ENCODE measurements around the gene ZNF598.

DNA sequence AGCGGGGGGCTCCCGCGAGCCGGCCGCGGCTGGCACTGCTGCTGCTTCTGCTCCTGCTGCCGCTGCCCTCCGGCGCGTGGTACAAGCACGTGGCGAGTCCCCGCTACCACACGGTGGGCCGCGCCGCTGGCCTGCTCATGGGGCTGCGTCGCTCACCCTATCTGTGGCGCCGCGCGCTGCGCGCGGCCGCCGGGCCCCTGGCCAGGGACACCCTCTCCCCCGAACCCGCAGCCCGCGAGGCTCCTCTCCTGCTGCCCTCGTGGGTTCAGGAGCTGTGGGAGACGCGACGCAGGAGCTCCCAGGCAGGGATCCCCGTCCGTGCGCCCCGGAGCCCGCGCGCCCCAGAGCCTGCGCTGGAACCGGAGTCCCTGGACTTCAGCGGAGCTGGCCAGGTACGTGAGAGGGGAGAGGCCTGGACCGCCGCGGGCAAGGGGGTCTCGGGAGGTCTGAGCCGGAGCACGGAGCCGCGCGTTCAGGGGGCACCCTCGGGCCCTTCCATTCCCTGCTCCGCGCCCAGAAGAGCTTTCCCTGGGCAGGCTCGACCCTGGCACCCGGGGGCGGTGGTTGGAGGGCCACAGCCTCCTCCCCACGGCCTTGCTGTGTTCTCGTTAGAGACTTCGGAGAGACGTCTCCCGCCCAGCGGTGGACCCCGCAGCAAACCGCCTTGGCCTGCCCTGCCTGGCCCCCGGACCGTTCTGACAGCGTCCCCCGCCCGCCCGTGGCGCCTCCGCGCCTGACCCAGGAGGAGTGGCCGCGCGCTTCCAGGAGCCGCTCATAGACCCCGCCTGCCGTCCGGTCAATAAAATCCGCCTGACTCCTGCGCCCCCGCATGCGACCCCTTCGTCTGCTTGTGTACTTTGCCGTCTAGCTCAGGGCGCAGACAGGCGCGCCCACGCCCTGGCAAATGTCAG, 10.6 kb upstream of the ZNF598 start:
- TF ChIP-seq, protein P1, sequence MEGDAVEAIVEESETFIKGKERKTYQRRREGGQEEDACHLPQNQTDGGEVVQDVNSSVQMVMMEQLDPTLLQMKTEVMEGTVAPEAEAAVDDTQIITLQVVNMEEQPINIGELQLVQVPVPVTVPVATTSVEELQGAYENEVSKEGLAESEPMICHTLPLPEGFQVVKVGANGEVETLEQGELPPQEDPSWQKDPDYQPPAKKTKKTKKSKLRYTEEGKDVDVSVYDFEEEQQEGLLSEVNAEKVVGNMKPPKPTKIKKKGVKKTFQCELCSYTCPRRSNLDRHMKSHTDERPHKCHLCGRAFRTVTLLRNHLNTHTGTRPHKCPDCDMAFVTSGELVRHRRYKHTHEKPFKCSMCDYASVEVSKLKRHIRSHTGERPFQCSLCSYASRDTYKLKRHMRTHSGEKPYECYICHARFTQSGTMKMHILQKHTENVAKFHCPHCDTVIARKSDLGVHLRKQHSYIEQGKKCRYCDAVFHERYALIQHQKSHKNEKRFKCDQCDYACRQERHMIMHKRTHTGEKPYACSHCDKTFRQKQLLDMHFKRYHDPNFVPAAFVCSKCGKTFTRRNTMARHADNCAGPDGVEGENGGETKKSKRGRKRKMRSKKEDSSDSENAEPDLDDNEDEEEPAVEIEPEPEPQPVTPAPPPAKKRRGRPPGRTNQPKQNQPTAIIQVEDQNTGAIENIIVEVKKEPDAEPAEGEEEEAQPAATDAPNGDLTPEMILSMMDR (IDR thresholded peaks at IDR 0.05) = no peak
- TF ChIP-seq POLR2AphosphoS5 (IDR thresholded peaks at IDR 0.05) (no peak), POLR2A (IDR thresholded peaks at IDR 0.05) (no peak)

Measured in breast epithelium (tissue), 3 donors.